Spleen (tissue), 11 donors: ENCODE data around the gene CCDC88C. TPM values are rescaled to one million over a fixed set of nuclear protein-coding genes. Genes with fewer than 3 reads are reported as not detected.

Source experiments
- DNase-seq: peaks from one replicate; pipeline ENCODE4 v3.0.0-alpha.2; 2020
- H3K27ac ChIP-seq, 8 donors: fragments of 200-600 bp; sonication (generic) in 7 of 8; 1 replicate in 4 of 8; 2 replicates in 4 of 8; pipeline versions ENCODE4 v1.5.0 to v1.8.0; 2016 to 2021; ENCODE audit warnings: inconsistent platforms in 4 of 8, mild to moderate bottlenecking in 4 of 8, moderate library complexity in 1 of 8
- H3K27me3 ChIP-seq, 7 donors: fragments of 200-600 bp; sonication (generic) in 6 of 7; replicated peaks in 1 of 7; 1 replicate in 4 of 7; 2 replicates in 3 of 7; pipeline versions ENCODE4 v1.5.0 to v1.8.0; 2016 to 2021; ENCODE audit warnings: inconsistent platforms in 3 of 7, mild to moderate bottlenecking in 1 of 7
- H3K36me3 ChIP-seq, 6 donors: fragments of 200-600 bp; sonication (generic) in 5 of 6; 1 replicate in 4 of 6; 2 replicates in 2 of 6; pipeline versions ENCODE4 v1.5.0 to v1.8.0; 2016 to 2021; ENCODE audit warnings: inconsistent platforms in 2 of 6
- H3K4me1 ChIP-seq, 6 donors: fragments of 200-600 bp; sonication (generic) in 5 of 6; 1 replicate in 3 of 6; 2 replicates in 3 of 6; pipeline versions ENCODE4 v1.5.0 to v1.8.0; 2016 to 2021; ENCODE audit warnings: inconsistent platforms in 3 of 6
- H3K4me3 ChIP-seq, 8 donors: fragments of 200-600 bp; sonication (generic) in 7 of 8; 1 replicate in 4 of 8; 2 replicates in 4 of 8; pipeline versions ENCODE4 v1.5.0 to v1.8.0; 2016 to 2021; ENCODE audit warnings: inconsistent platforms in 4 of 8, mild to moderate bottlenecking in 4 of 8, moderate library complexity in 2 of 8
- H3K9me3 ChIP-seq, 8 donors: fragments of 200-600 bp; sonication (generic) in 7 of 8; 1 replicate in 4 of 8; 2 replicates in 4 of 8; pipeline versions ENCODE4 v1.5.0 to v1.8.0; 2016 to 2021; ENCODE audit warnings: inconsistent platforms in 4 of 8
- POLR2A ChIP-seq, 3 donors: fragments of 450-650 bp; IDR thresholded peaks; one replicate each; pipeline ENCODE4 v1.5.1; 2017; ENCODE audit warnings: antibody characterized with exemption in 3 of 3, mild to moderate bottlenecking in 1 of 3
- POLR2AphosphoS5 ChIP-seq, 3 donors: sonication (generic); formaldehyde crosslinking; IDR thresholded peaks; one replicate each; pipeline ENCODE4 v1.5.1; 2017; ENCODE audit warnings: antibody characterized with exemption in 3 of 3
- WGBS, 5 donors: extraction: QIAGEN DNeasy Blood & Tissue Kit in 3 of 5; methylation state at CpG; one replicate each; pipeline versions ENCODE4 v1.1.5 to v1.1.7; 2013 to 2018; 5-methylcytosine and 5-hydroxymethylcytosine counted together
- intact Hi-C: fragments of 100-400 bp; cut with DNase I; formaldehyde crosslinking; loops from one replicate; pipeline ENCODE4 v1.15.0; 2023; ENCODE audit warnings: low total_unique reads
- polyA plus RNA-seq, 3 donors: library from polyadenylated mRNA; stranded (reverse); fragments of 200-250 nt; gene quantifications; one replicate each; pipeline ENCODE4 v1.2.1, GENCODE V29; 2013
- total RNA-seq, 7 donors: library from RNA; depleted of rRNA in 3 of 7; stranded (reverse); fragments of >200 nt in 3 of 7; fragmentation: NEBNext Ultra II Directional in 4 of 7; extraction: Animal tissue kit (Norgen Biotek cat#: 25700) in 4 of 7; gene quantifications; one replicate each; pipeline versions ENCODE4 v1.1.0 to v1.2.1, GENCODE V29; 2016 to 2021
- TF ChIP-seq, protein P1 (sequence below), 11 experiments: fragments of 200-600 bp in 7 of 11; fragments of 450-650 bp in 4 of 11; sonication (generic) in 4 of 11; IDR thresholded peaks in 8 of 11; conservative IDR thresholded peaks in 3 of 11; 1 replicate in 7 of 11; 2 replicates in 4 of 11; pipeline versions ENCODE4 v1.4.0 to v1.8.0; 2016 to 2021; ENCODE audit warnings: antibody characterized with exemption in 11 of 11, inconsistent platforms in 4 of 11, mild to moderate bottlenecking in 1 of 11
- donor health status: healthy with polysubstance abuse.
- donor health status: DM: no; HTN: no; CAD: no; lungs with moderate emphysema.
- donor health status: DM: no; HTN: no; CAD: no.
- donor health status: Bipolar disorder and iron deficiency.
- donor health status: healthy.
- donor health status: DM: no; HTN: no; CAD: no.
- donor health status: DM: yes; HTN: yes; CAD: no.

Gene CCDC88C
- total and polyA plus RNA-seq, 10 donors, result 23.2 to 136 (median 101) TPM

DNA sequence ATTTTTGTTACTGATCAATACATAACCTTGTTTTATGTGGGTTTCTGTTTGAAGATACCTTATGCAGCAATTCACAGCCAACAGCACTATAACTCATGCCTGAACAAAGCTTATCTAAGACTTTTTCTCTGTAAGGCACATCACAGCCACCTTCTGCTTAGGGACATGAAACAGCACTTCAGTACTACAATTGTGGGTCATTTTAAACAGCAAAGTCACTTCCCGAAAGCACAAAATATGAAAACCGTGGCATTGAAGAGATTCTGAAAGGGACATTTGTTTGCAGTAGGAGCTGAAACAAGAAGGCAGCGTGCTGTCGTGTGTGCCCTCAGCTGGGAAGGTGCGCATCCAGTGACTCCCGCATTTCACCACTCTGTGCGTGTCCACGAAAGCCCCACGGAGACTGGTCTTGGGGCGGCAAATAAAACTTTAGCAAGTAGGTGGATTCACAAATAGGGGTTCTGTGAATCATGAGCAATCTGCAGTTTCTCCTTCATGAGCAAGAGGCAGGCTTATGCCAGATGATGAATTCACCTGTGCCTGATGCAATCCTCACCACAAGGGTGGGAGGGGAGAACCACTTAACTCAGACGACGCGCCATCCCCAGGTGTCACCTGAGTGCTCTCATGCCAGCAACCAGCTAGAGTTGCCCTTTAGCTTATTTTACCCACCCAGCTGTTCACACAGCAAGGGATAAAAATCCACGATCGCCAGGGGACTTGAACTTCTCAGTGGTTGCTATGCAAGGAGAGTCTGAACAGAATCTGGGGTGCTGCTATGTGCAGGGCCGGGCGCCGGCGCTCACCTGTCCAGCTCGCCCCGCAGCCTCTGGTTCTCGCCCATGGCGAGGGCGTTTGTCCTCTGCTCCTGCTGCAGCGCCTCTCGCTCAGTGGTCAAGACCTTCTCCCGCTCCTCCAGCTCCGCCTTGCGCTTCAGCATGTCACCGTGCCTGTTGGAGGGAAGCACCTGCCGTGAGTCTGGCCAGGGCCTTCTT, 118.2 kb downstream of the CCDC88C start:
- intact Hi-C loops, result no loop called here
- H3K27me3 ChIP-seq, result no peaks in the 10 kb centered on the region
- H3K9me3 ChIP-seq, result no peaks in the 10 kb centered on the region
- no peak overlapping the region for H3K4me3 ChIP-seq
- peaks cover 0 to 13% (median 0%) of the 10 kb centered on the region in 6 donors for H3K4me1 ChIP-seq
- H3K36me3 ChIP-seq, result peaks cover 13 to 100% (median 89%) of the 10 kb centered on the region in 6 donors
- DNase-seq, result no peak
- WGBS, 5 donors, result 90 to 93% (median 91%) methylated on average over 29 to 31 of the region's 31 CpGs
- TF ChIP-seq POLR2AphosphoS5 (IDR thresholded peaks at IDR 0.05), result peak in 2 of 3 donors; percentile 3 to 52
- TF ChIP-seq POLR2A (IDR thresholded peaks at IDR 0.05), result no peak
- TF ChIP-seq, protein P1, sequence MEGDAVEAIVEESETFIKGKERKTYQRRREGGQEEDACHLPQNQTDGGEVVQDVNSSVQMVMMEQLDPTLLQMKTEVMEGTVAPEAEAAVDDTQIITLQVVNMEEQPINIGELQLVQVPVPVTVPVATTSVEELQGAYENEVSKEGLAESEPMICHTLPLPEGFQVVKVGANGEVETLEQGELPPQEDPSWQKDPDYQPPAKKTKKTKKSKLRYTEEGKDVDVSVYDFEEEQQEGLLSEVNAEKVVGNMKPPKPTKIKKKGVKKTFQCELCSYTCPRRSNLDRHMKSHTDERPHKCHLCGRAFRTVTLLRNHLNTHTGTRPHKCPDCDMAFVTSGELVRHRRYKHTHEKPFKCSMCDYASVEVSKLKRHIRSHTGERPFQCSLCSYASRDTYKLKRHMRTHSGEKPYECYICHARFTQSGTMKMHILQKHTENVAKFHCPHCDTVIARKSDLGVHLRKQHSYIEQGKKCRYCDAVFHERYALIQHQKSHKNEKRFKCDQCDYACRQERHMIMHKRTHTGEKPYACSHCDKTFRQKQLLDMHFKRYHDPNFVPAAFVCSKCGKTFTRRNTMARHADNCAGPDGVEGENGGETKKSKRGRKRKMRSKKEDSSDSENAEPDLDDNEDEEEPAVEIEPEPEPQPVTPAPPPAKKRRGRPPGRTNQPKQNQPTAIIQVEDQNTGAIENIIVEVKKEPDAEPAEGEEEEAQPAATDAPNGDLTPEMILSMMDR (IDR thresholded peaks at IDR 0.05 in 8 of 11, conservative IDR thresholded peaks at IDR 0.05 in 3 of 11), result no peak
- no peak overlapping the region for H3K27ac ChIP-seq

DNA sequence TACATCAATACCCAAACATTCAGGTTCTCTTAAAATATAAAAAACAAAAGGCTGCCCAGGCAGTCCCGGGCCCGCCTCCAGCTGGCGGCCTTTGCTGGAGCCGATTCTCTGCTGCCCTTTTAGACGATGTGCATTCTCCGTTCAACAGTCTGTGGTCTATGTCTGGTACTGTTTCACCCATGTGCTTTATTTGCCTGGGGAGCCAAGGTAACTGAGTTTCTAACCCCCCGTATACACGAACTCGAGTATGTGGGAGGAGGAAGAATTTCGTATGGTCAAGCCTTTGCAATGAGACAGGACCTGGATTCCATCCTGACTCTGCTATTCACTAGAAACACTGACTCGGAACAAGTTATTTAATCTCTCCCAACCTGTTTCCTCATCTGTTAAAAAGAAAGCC, 119.0 kb downstream of the CCDC88C start:
- no peaks in the 10 kb centered on the region for H3K9me3 ChIP-seq
- DNase-seq, result no peak
- H3K4me3 ChIP-seq, result no peak overlapping the region
- peaks cover 9 to 100% (median 90%) of the 10 kb centered on the region in 6 donors for H3K36me3 ChIP-seq
- 88 to 93% (median 89%) methylated on average over 11 of the region's 11 CpGs for whole genome bisulfite sequencing, 5 donors
- no peak overlapping the region for H3K27ac ChIP-seq
- TF ChIP-seq, protein P1 (IDR thresholded peaks at IDR 0.05 in 8 of 11, conservative IDR thresholded peaks at IDR 0.05 in 3 of 11), result no peak
- TF ChIP-seq POLR2A (IDR thresholded peaks at IDR 0.05) (no peak), POLR2AphosphoS5 (IDR thresholded peaks at IDR 0.05) (no peak)
- intact Hi-C loops, result no loop called here
- no peaks in the 10 kb centered on the region for H3K27me3 ChIP-seq
- H3K4me1 ChIP-seq, result peaks cover 0 to 10% (median 0%) of the 10 kb centered on the region in 6 donors

DNA sequence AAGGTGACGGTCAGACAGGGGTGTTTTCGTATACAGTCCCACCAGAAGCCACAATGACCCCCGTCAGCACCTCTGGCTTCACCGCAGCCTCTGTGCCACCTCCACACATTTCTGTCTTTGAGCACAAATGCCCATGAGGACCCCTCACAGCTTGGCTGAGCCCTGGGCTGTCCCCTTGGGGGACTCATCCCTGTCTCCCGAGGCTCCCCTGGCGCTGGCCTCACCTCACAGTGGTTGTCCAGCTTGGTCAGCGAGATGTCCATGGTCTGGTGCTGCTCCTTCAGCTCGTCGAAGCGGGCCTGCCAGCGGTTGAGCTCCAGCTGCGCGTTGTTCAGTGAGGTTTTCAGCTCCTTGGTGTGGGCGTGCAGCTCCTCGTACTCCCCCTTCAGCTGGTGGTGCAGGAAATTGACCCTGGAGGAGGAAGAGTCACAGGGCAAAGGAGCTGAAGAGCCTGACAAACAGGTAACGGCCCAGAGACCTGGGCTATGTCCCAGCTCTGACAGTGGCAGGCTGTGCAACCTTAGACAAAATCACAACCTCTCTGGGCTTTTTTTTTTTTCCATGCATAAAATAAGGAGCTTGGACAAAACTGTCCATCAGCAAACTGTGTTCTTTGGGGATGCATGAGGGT, 120.4 kb downstream of the CCDC88C start:
- WGBS, 5 donors, result 90 to 95% (median 93%) methylated on average over 12 to 16 of the region's 16 CpGs
- TF ChIP-seq, protein P1 (IDR thresholded peaks at IDR 0.05 in 8 of 11, conservative IDR thresholded peaks at IDR 0.05 in 3 of 11), result no peak
- TF ChIP-seq POLR2A (IDR thresholded peaks at IDR 0.05) (no peak), POLR2AphosphoS5 (IDR thresholded peaks at IDR 0.05) (peak in 1 of 3 donors; percentile 30)
- no peaks in the 10 kb centered on the region for H3K27me3 ChIP-seq
- no peaks in the 10 kb centered on the region for H3K9me3 ChIP-seq
- H3K4me1 ChIP-seq, result no peaks in the 10 kb centered on the region
- H3K4me3 ChIP-seq, result no peak overlapping the region
- H3K27ac ChIP-seq, result no peak overlapping the region
- no peak for DNase-seq
- intact Hi-C loops, result no loop called here
- peaks cover 9 to 100% (median 92%) of the 10 kb centered on the region in 6 donors for H3K36me3 ChIP-seq
